Gastroesophageal sphincter (tissue), 3 donors: ENCODE measurements around the gene CD8B2.

Source experiments
- CTCF ChIP-seq, 4 experiments: fragments of 200-600 bp in 2 of 4; fragments of 450-650 bp in 2 of 4; sonication (generic) in 1 of 4; IDR thresholded peaks; one replicate each; pipeline ENCODE4 v1.5.1; 2017 to 2019; ENCODE audit warnings: antibody characterized with exemption in 4 of 4, mild to moderate bottlenecking in 2 of 4, moderate library complexity in 2 of 4
- EP300 ChIP-seq: sonication (generic); formaldehyde crosslinking; IDR thresholded peaks from one replicate; pipeline ENCODE4 v1.6.1; 2017; ENCODE audit warnings: antibody characterized with exemption, mild to moderate bottlenecking
- POLR2A ChIP-seq, 2 donors: fragments of 450-650 bp; IDR thresholded peaks; one replicate each; pipeline ENCODE4 v1.6.1; 2017; ENCODE audit warnings: antibody characterized with exemption in 2 of 2, mild to moderate bottlenecking in 2 of 2, moderate library complexity in 1 of 2

- TF ChIP-seq POLR2A (IDR thresholded peaks at IDR 0.05) (no peak), CTCF (IDR thresholded peaks at IDR 0.05) (no peak), EP300 (no peak)
Observed at GRCh38 chr2:106534471-106534870, 47.3 kb downstream of the CD8B2 start.
